Right ventricle myocardium inferior (tissue), 1 donor: ENCODE data around the gene ACADL. TPM values are rescaled to one million over a fixed set of nuclear protein-coding genes. Genes with fewer than 3 reads are reported as not detected.
"Not testable (repeated sequence)": the region's sequence is repeated elsewhere in the genome, so short reads cannot be mapped to it uniquely, and the experiment has no call there.

Experiments used
- ATAC-seq: fragments of 200-7000 bp; cut with Tn5 transposase; one replicate; pipeline ENCODE4 v1.9.1; 2020; ENCODE audit warnings: mild to moderate bottlenecking, moderate library complexity
- DNase-seq: peaks from one replicate; pipeline ENCODE4 v3.0.0; 2021; ENCODE audit errors: missing footprints
- intact Hi-C: fragments of 100-400 bp; cut with DNase I; formaldehyde crosslinking; loops from one replicate; pipeline ENCODE4 v1.11.0; 2022
- total RNA-seq: library from RNA; stranded (reverse); fragmentation: NEBNext Ultra II Directional; extraction: Animal tissue kit (Norgen Biotek cat#: 25700); gene quantifications from one replicate; pipeline ENCODE4 v1.2.1, GENCODE V29; 2021
- donor health status: DM: no; HTN: yes; CAD: no; lungs with severe emphysema.

Gene ACADL
- total RNA-seq, 1 donor from 2014 or later = 0.76 TPM

DNA sequence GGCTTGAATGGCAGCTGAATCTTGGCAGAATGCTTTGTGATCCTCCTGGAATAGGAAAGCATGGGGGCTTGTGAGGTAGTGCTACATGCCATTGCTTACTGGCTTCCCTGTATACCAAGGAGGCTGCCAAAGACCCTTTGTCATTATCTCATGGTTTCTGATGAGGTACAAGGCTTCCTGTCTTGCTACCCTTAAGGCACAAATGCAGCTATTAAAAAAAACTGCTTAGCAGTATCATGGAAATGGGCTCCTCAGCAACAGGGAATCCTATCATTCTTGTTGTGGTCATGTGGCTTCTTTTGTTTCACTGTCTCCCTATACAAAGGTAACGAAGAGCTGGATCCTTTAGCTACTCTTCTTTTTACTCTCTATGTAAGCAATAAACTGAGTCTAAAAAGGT lies 47.5 kb downstream of the ACADL start:
- ATAC-seq (no peak), DNase-seq (no peak)
- intact Hi-C loops = loop anchor here (10.0 kb wide), 1 partner anchor 297 kb away; the partner anchor contains the start of gene LANCL1

DNA sequence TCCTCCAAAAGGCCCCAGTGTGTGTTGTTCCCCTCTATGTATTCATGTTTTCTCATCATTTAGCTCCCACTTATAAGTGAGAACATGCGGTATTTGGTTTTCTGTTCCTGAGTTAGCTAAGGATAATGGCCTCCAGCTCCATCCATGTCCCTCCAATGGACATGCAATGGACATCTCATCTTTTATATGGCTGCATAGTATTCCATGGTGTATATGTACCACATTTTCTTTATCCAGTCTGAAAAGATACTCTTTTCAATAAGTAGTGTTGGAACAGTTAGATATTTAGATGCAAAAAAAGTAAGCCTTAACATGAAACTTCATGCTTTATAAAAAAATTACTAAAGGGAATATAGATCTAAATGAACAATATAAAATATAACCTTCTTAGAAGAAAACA lies 48.1 kb downstream of the ACADL start:
- not testable (repeated sequence) for DNase-seq, ATAC-seq
- intact Hi-C loops = loop anchor here (10.0 kb wide), 1 partner anchor 298 kb away; the partner anchor contains the start of gene LANCL1

DNA sequence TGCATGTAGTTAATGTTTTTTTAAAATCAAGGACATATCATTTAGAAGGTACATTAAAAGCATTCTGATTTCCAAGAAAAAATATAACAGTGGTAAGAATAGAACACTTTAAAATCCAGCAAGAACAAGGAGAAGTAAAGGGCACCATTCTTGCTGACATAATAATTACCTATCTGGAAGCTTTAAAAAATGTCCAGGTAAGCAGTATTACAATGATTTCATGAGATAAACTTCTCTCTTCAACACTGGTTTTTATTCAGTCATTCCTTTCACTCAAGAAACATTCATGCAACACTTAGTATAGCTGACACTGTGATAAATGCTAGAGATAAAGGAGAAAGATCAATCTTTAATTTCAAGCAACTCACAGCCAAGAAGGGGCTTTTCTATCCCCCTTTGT lies 51.2 kb downstream of the ACADL start:
- intact Hi-C loops = loop anchor here (10.0 kb wide), 1 partner anchor 301 kb away; the partner anchor contains the start of gene LANCL1
- ATAC-seq (no peak), DNase-seq (no peak)

DNA sequence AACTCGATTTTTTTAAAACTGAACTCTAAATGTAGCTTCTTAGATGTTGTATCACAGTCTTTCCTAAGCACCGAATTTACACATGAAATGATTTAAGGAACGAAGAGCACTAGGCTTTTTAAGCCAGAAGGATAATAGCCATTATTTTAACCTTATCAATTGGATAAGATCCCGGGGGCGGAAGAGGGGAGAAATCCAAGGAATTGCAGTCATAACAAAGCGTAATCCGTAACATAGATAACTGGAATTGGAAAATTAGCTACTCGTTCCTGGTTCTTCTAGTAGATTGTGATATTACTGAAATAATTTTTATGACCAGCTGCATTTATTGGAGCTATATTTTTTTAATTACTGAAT lies 53.0 kb downstream of the ACADL start:
- intact Hi-C loops = loop anchor here (10.0 kb wide), 1 partner anchor 303 kb away; the partner anchor contains the start of gene LANCL1
- DNase-seq (no peak), ATAC-seq (no peak)

DNA sequence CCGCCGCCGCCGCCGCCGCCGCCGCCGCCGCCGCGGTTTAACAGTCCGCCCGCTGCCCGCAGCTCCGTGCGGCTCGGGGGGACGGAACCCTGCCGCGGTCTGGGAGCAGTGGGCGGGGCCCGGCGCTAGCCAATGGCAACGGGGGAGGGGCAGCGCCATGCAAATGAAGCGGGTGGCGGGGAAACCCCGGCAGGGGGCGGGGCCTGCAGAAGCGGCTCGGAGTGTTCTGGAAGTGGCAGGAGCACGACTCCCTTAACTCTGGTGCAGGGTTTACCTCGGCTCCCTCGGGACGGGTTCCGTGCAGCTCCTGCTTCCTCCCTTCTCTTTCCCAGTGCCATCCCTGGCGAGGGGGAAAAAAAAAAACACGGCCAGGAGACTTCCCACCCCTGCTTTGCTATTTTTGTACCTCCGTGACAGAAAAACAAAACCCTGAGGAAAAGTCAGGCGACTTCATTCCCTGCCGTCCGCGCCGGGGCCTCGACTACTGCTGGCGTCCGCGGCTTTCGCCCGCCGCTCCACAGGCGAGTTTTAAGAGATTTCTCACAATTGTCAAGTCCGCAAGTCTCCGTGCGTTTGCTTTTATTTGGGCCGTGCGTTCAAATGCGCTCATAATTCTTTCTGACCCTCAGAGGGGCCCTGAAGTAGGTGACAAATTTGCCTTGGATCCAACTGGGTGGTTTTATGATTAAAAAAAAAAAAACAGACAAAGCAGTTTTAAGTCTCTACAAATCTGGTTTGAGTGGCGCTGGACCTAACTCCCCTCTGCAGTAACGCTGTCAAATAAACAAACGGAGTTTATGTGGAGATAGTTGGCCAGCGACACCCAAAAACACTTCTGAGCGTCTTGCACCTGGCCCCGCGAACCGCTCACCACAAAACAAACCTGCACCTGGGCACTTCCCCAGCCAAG lies 53.7 kb downstream of the ACADL start, which contains the start of gene KANSL1L:
Gene KANSL1L (minus strand): TSS at position 101 of the 910 bp plus-strand sequence. CDS start 16,827 bp downstream, outside the sequence.
- peak; percentile 99 for DNase-seq
- peak; percentile 95 for ATAC-seq
- intact Hi-C loops = loop anchor here (10.0 kb wide), 1 partner anchor 303 kb away; the partner anchor contains the start of gene LANCL1

DNA sequence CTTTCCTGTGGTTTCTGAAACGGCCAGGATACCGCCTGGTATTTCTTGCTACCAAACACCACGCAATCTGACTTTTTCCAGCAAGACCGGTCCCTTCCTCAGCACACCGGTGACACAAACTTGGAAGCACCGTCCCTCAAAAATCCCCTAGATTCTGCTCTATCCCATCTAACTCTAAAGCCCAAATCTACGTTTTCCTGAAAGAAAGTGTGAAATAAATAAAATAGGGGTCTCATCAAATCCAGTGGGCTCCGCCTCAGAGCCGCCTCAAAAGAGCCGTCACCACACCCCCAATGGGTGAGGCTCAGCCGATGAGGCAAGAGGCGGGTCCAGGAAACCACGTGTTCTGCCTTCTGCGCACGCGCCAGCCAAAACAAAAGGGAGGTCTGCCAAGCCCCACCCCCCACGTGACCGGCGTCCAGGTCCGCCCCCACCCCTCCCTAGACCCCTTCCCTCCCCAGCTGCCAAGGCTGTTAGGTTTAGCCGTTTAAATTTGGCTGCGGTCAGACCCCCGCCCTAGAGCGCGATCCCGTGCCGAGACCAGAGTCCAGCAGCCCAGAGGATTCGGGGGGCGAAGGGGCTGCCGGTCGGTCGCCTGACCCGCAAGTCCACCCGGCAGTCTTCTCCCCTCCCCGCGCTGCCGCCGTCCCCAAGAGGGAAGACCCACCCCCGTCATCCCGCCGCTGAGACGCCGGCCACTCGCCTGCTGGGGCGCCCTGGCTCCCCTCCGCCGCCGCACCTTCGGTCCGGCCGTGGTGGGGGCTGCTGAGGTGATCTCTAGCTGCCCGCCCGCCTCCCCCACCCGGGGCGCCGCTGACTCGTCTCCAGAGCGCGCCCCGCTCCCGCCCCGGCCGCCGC lies 54.6 kb downstream of the ACADL start:
- ATAC-seq = peak; percentile 89
- intact Hi-C loops = loop anchor here (1.0 to 10.0 kb wide), 2 partner anchors 168 to 304 kb away; partner anchors contain the start of genes LANCL1 and RPE

DNA sequence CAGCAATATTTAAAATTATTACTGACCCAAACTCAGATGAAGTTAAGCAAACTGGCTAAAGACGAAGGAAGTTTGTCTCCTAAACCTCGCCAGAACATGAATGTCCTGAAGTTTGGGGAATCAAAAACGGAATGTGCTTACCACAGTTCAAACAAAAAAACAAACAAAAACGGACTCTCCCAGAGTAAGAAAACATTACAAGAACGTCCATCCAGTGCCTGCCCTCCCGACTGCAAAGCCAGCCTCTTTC lies 55.1 kb downstream of the ACADL start:
- ATAC-seq = no peak
- intact Hi-C loops = loop anchor here (1.0 to 10.0 kb wide), 2 partner anchors 168 to 305 kb away; partner anchors contain the start of genes LANCL1 and RPE
- no peak for DNase-seq

More for the DNA sequence above, 54.6 kb downstream of the ACADL start:
- peak; percentile 97 for DNase-seq

DNA sequence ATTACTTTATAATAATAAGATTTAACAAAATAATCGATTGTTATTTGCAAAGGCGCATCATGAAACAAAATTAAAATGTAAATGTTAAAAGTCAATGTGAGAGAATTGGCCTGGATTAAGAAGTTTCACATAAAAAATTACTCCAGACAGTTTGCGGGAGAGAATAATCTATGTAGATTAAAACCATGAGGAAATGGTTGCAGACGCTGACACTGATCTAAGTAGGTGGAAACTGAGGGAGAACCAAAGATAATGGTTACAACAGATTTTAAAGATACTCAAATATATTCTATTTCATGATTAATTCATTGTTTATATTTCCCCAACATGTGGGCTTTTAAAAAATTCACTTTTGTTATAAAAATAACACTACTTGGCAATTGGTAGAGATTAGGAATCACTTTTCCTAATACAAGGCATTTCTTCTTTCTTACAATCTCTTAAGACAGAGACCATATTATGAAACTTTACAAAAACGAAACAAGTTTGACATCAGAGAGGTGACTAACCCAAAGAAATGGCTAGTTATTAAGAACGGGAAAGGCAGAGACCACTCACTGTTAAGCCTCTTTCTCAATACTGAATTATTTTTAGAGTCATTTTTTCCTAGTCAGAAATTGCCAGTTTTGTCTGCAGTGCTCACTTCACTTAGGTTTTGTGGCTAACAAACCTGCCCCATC lies 55.6 kb downstream of the ACADL start:
- no peak for ATAC-seq
- intact Hi-C loops = loop anchor here (1.0 to 10.0 kb wide), 2 partner anchors 167 to 305 kb away; partner anchors contain the start of genes LANCL1 and RPE
- DNase-seq = no peak

DNA sequence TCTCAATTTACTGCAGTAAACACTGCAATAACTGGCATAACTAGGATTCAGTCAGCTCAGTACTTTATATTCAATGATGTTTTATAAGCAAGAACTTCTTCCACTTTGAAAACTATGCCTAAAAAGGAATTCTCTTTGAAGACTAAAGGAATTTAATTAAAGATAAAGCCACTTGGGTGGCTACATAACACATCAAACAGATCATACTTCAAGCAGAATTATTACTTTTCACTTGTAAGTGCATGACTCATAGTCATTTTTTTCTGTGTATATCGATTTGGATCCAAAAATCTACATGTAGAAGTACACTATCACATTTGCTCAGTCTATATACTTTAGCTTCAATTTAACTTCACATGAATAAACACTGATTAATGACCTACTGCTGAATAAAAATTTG lies 58.0 kb downstream of the ACADL start:
- intact Hi-C loops = no loop called here
- ATAC-seq = no peak
- DNase-seq = no peak

DNA sequence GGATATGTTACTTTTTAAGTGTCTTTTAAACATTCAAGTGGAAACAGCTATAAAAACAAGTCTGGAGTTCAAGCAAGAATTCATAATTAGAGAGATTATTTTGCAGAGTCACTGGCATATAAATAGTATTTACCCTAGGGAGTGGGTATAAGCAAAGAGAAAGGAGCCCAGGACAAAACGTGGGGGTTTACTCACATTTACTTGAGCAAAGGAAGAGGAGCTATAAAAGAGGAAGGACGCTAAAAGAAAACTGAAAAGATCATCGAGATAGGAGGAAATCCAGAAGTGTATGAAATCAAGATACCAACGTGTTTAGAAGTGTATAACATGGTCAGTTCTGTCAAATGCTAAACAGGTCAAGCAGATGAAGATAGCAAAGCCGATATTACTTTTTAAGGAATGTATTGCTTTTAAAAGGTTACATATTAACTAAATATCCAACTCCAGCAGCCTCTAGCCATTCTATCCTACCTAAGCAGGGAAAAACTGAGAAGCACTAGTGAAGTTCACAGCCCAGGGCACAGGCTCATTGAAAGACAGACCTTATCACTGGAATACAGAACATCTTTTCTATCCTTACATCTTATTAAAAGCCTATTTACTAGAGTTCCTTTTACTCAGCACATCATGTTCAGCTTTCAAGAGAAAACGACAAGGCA lies 62.7 kb downstream of the ACADL start:
- intact Hi-C loops = no loop called here
- no peak for DNase-seq
- ATAC-seq = no peak

DNA sequence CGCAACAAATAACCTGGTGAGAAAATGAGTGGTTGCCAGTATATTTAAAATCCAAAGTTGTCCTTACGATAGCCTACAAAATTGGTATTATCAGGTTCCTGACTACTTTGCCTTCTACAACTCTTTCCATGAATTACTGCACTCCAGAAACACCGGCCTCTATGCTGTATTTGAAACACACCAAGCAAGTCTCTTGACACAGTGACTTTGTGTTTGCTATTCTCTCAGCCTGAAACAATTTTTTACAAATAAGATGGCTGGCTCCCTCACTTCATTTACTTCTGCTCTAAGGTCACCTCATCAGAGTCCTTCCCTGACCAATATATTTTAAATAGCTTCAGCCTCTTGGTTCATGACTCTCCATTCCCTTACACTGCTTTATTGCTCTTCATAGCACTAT lies 66.2 kb downstream of the ACADL start:
- ATAC-seq (no peak), DNase-seq (no peak)
- intact Hi-C loops = no loop called here

DNA sequence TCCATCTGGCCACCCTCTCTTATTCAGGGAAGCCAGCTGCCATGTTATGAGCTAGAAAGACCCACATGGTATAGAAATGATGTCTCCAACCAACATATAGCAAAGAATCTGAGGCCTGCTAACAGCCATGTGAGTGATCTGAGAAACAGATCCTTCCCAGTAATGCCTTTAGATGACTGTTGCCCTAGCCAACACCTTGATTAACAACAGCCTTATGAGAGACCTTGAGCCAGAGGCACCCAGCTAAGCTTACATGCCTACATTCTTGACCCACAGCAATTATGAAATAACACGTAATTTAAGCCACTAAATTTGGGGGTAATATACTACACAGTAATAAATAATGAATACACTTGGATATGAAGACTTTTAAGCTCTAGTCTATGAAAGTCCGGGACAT lies 67.0 kb downstream of the ACADL start:
- intact Hi-C loops = no loop called here
- DNase-seq (no peak), ATAC-seq (no peak)

DNA sequence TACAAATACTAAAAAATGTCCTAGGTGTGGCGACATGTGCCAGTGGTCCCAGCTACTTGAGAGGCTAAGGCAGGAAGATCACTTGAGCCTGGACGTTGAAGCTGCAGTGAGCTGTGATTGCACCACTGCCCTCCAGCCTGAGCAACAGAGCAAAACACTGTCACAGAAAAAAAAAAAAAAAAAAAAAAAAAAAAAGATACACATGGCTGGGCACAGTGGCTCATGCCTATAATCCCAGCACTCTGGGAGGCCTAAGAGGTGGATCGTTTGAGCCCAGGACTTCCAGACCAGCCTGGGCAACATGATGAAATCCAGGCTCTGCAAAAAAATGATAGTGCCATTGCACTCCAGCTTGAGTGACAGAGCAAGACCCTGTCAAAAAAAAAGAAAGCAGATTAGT lies 67.7 kb downstream of the ACADL start:
- no peak for ATAC-seq
- DNase-seq = no peak
- intact Hi-C loops = no loop called here

DNA sequence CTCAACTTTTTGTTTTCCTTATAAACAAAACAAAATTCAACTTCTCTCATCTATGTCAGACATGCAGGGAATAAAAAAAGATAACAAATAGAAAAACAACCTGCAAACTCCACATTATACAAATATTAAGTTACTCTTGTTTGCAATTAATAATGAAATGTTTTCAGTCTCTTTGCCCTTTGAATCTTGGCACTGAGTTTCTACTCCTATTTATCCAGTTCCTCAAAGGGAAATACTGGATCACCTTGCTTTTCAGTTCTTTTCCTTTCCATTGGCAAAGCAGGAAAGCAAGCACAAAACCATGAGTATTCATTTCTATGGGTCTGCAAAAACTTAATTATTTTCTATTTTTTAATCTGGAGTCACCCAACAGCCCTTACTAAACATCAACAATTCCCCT lies 77.6 kb downstream of the ACADL start:
- intact Hi-C loops = no loop called here
- DNase-seq (no peak), ATAC-seq (no peak)
